Measurements from ENCODE around the gene ELP2. TPM values are rescaled to one million over a fixed set of nuclear protein-coding genes. Genes with fewer than 3 reads are reported as not detected.

Gene ELP2
- total RNA-seq, 1 experiment from 2014 or later = 54.2 TPM

DNA sequence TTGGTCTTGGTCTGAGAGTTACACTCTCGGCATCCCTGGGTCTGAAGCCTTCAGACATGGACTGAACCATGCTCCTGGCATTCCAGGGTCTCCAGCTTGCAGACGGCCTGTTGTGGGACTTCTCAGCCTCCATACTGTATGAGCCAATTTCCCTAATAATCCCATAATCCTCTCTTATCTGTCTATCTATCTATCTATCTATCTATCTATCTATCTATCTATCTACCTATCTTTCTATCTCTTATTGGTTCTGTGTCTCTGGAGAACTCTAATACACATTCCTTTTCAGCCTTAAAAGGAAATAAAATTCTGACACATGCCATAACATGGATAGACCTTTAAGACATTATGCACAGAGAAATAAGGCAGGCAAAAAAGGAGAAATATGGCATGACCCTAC lies 24.9 kb upstream of the ELP2 start:
- Histone ChIP-seq H3K4me2 (no peak overlapping the region), H3K36me3 (ENCODE audit: low read depth) (no peaks in the 10 kb centered on the region), H4K20me1 (ENCODE audit: insufficient read depth) (no peaks in the 10 kb centered on the region), H3K4me1 (replicated peaks; ENCODE audit: insufficient read depth) (no peaks in the 10 kb centered on the region), H3K27ac (no peak overlapping the region), H2AFZ (no peak overlapping the region), H3K9me2 (ENCODE audit: insufficient read depth) (no peaks in the 10 kb centered on the region), H3K27me3 (ENCODE audit: insufficient read depth, low read depth) (no peaks in the 10 kb centered on the region), H3K4me3 (no peak overlapping the region), H3F3A (ENCODE audit: insufficient read depth, low read depth) (no peaks in the 10 kb centered on the region), H3K9me3 (ENCODE audit: insufficient read depth, low read depth) (no peaks in the 10 kb centered on the region), H3K79me2 (ENCODE audit: low read depth) (no peaks in the 10 kb centered on the region)
- no TSS peak for BruUV-seq (replicated peaks)
- CTCF ChIA-PET = no interaction called here
- POLR2A ChIA-PET (ENCODE audit: unreplicated experiment) = no interaction called here
- intact Hi-C loops (cut with micrococcal nuclease; ENCODE audit: unreplicated experiment) = no loop called here
- TF ChIP-seq EZH2 (IDR thresholded peaks at IDR 0.05; ENCODE audit: low read depth) = no peak
- no peak for TF ChIP-seq CTCF (conservative IDR thresholded peaks at IDR 0.05)
- no peak for DNase-seq

DNA sequence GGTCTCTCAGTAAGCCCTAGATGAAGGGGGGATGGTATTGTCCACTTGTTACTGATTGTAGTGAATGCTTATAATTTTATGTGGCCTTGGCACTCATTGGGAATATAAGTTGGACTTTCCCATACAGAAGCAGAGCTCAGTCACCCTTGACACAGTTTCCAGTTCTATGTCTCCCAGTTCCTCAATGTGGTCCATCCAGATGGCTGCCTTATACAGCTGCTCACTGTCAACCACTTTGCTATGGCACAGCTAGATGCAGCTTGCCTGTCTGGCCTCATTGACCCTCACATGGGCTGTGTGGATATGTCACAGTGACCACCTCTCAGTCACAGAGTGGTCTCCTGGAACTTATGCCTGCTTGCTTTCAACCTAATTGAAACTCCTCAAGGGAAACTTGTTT lies 22.2 kb upstream of the ELP2 start:
- H3K4me2 ChIP-seq = no peak overlapping the region
- DNase-seq = no peak
- no peaks in the 10 kb centered on the region for H4K20me1 ChIP-seq (ENCODE audit: insufficient read depth)
- no peak overlapping the region for H3K4me3 ChIP-seq
- H3K79me2 ChIP-seq (ENCODE audit: low read depth) = no peaks in the 10 kb centered on the region
- BruUV-seq (replicated peaks) = no TSS peak
- POLR2A ChIA-PET (ENCODE audit: unreplicated experiment) = no interaction called here
- no peaks in the 10 kb centered on the region for H3F3A ChIP-seq (ENCODE audit: insufficient read depth, low read depth)
- H2AFZ ChIP-seq = no peak overlapping the region
- no peaks in the 10 kb centered on the region for H3K36me3 ChIP-seq (ENCODE audit: low read depth)
- no peaks in the 10 kb centered on the region for H3K9me3 ChIP-seq (ENCODE audit: insufficient read depth, low read depth)
- no peaks in the 10 kb centered on the region for H3K27me3 ChIP-seq (ENCODE audit: insufficient read depth, low read depth)
- TF ChIP-seq EZH2 (IDR thresholded peaks at IDR 0.05; ENCODE audit: low read depth) (no peak), CTCF (conservative IDR thresholded peaks at IDR 0.05) (no peak)
- CTCF ChIA-PET = no interaction called here
- intact Hi-C loops (cut with micrococcal nuclease; ENCODE audit: unreplicated experiment) = no loop called here
- no peak overlapping the region for H3K27ac ChIP-seq
- no peaks in the 10 kb centered on the region for H3K9me2 ChIP-seq (ENCODE audit: insufficient read depth)
- no peaks in the 10 kb centered on the region for H3K4me1 ChIP-seq (replicated peaks; ENCODE audit: insufficient read depth)

GRCh38 chr18:36108196-36108595 lies 21.5 kb upstream of the ELP2 start:
- no peaks in the 10 kb centered on the region for H3K79me2 ChIP-seq (ENCODE audit: low read depth)
- no peaks in the 10 kb centered on the region for H3K27me3 ChIP-seq (ENCODE audit: insufficient read depth, low read depth)
- H3K4me1 ChIP-seq (replicated peaks; ENCODE audit: insufficient read depth) = no peaks in the 10 kb centered on the region
- no peaks in the 10 kb centered on the region for H3K36me3 ChIP-seq (ENCODE audit: low read depth)
- H4K20me1 ChIP-seq (ENCODE audit: insufficient read depth) = no peaks in the 10 kb centered on the region
- H3F3A ChIP-seq (ENCODE audit: insufficient read depth, low read depth) = no peaks in the 10 kb centered on the region
- H2AFZ ChIP-seq = no peak overlapping the region
- H3K27ac ChIP-seq = no peak overlapping the region
- no peak for DNase-seq
- no TSS peak for BruUV-seq (replicated peaks)
- no peak overlapping the region for H3K4me3 ChIP-seq
- H3K9me3 ChIP-seq (ENCODE audit: insufficient read depth, low read depth) = no peaks in the 10 kb centered on the region
- intact Hi-C loops (cut with micrococcal nuclease; ENCODE audit: unreplicated experiment) = no loop called here
- H3K4me2 ChIP-seq = no peak overlapping the region
- no peak for TF ChIP-seq EZH2 (IDR thresholded peaks at IDR 0.05; ENCODE audit: low read depth)
- no peak for TF ChIP-seq CTCF (conservative IDR thresholded peaks at IDR 0.05)
- ChIA-PET CTCF (interaction anchor here (0.6 kb wide), 1 partner anchor 464 kb away, joined by 4 read pairs; no protein-coding TSS in a partner anchor), POLR2A (ENCODE audit: unreplicated experiment) (no interaction called here)
- H3K9me2 ChIP-seq (ENCODE audit: insufficient read depth) = no peaks in the 10 kb centered on the region
